Spleen (tissue), 11 donors: ENCODE results near the gene CRHR2. TPM values are rescaled to one million over a fixed set of nuclear protein-coding genes. Genes with fewer than 3 reads are reported as not detected.

Experiments
- DNase-seq: peaks from one replicate; pipeline ENCODE4 v3.0.0-alpha.2; 2020
- H3K27ac ChIP-seq, 8 donors: fragments of 200-600 bp; sonication (generic) in 7 of 8; 1 replicate in 4 of 8; 2 replicates in 4 of 8; pipeline versions ENCODE4 v1.5.0 to v1.8.0; 2016 to 2021; ENCODE audit warnings: inconsistent platforms in 4 of 8, mild to moderate bottlenecking in 4 of 8, moderate library complexity in 1 of 8
- H3K27me3 ChIP-seq, 7 donors: fragments of 200-600 bp; sonication (generic) in 6 of 7; replicated peaks in 1 of 7; 1 replicate in 4 of 7; 2 replicates in 3 of 7; pipeline versions ENCODE4 v1.5.0 to v1.8.0; 2016 to 2021; ENCODE audit warnings: inconsistent platforms in 3 of 7, mild to moderate bottlenecking in 1 of 7
- H3K36me3 ChIP-seq, 6 donors: fragments of 200-600 bp; sonication (generic) in 5 of 6; 1 replicate in 4 of 6; 2 replicates in 2 of 6; pipeline versions ENCODE4 v1.5.0 to v1.8.0; 2016 to 2021; ENCODE audit warnings: inconsistent platforms in 2 of 6
- H3K4me1 ChIP-seq, 6 donors: fragments of 200-600 bp; sonication (generic) in 5 of 6; 1 replicate in 3 of 6; 2 replicates in 3 of 6; pipeline versions ENCODE4 v1.5.0 to v1.8.0; 2016 to 2021; ENCODE audit warnings: inconsistent platforms in 3 of 6
- H3K4me3 ChIP-seq, 8 donors: fragments of 200-600 bp; sonication (generic) in 7 of 8; 1 replicate in 4 of 8; 2 replicates in 4 of 8; pipeline versions ENCODE4 v1.5.0 to v1.8.0; 2016 to 2021; ENCODE audit warnings: inconsistent platforms in 4 of 8, mild to moderate bottlenecking in 4 of 8, moderate library complexity in 2 of 8
- H3K9me3 ChIP-seq, 8 donors: fragments of 200-600 bp; sonication (generic) in 7 of 8; 1 replicate in 4 of 8; 2 replicates in 4 of 8; pipeline versions ENCODE4 v1.5.0 to v1.8.0; 2016 to 2021; ENCODE audit warnings: inconsistent platforms in 4 of 8
- CTCF ChIP-seq, 11 experiments: fragments of 200-600 bp in 7 of 11; fragments of 450-650 bp in 4 of 11; sonication (generic) in 4 of 11; IDR thresholded peaks in 8 of 11; conservative IDR thresholded peaks in 3 of 11; 1 replicate in 7 of 11; 2 replicates in 4 of 11; pipeline versions ENCODE4 v1.4.0 to v1.8.0; 2016 to 2021; ENCODE audit warnings: antibody characterized with exemption in 11 of 11, inconsistent platforms in 4 of 11, mild to moderate bottlenecking in 1 of 11
- POLR2A ChIP-seq, 3 donors: fragments of 450-650 bp; IDR thresholded peaks; one replicate each; pipeline ENCODE4 v1.5.1; 2017; ENCODE audit warnings: antibody characterized with exemption in 3 of 3, mild to moderate bottlenecking in 1 of 3
- POLR2AphosphoS5 ChIP-seq, 3 donors: sonication (generic); formaldehyde crosslinking; IDR thresholded peaks; one replicate each; pipeline ENCODE4 v1.5.1; 2017; ENCODE audit warnings: antibody characterized with exemption in 3 of 3
- WGBS, 5 donors: extraction: QIAGEN DNeasy Blood & Tissue Kit in 3 of 5; methylation state at CpG; one replicate each; pipeline versions ENCODE4 v1.1.5 to v1.1.7; 2013 to 2018; 5-methylcytosine and 5-hydroxymethylcytosine counted together
- intact Hi-C: fragments of 100-400 bp; cut with DNase I; formaldehyde crosslinking; loops from one replicate; pipeline ENCODE4 v1.15.0; 2023; ENCODE audit warnings: low total_unique reads
- polyA plus RNA-seq, 3 donors: library from polyadenylated mRNA; stranded (reverse); fragments of 200-250 nt; gene quantifications; one replicate each; pipeline ENCODE4 v1.2.1, GENCODE V29; 2013
- total RNA-seq, 7 donors: library from RNA; depleted of rRNA in 3 of 7; stranded (reverse); fragments of >200 nt in 3 of 7; fragmentation: NEBNext Ultra II Directional in 4 of 7; extraction: Animal tissue kit (Norgen Biotek cat#: 25700) in 4 of 7; gene quantifications; one replicate each; pipeline versions ENCODE4 v1.1.0 to v1.2.1, GENCODE V29; 2016 to 2021
- donor health status: healthy with polysubstance abuse.
- donor health status: DM: no; HTN: no; CAD: no; lungs with moderate emphysema.
- donor health status: DM: no; HTN: no; CAD: no.
- donor health status: Bipolar disorder and iron deficiency.
- donor health status: healthy.
- donor health status: DM: no; HTN: no; CAD: no.
- donor health status: DM: yes; HTN: yes; CAD: no.

The CRHR2 gene
- total and polyA plus RNA-seq, 10 donors: not detected

DNA sequence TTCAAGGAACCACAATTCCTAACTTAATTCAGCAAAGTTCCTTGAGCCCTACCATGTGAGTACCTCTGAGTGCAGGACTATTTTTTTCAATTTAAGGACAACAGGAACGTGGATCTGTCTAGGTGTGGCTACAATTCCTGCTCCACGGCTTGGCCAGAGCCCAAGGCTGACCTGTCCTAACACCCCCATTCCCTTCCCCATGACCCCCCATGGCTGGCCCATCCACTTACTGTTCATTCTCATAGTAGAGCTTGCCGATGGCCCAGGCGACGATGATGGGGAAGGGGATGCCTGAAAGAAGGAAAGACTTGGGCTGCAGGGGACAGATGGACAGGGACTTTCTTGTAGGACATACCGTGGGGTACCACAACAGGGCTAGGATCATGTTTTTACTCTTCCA, 20.3 kb downstream of the CRHR2 start:
- no peaks in the 10 kb centered on the region for H3K36me3 ChIP-seq
- WGBS, 5 donors: 79 to 91% (median 82%) methylated on average over 6 of the region's 6 CpGs
- H3K27me3 ChIP-seq: peaks cover 0 to 16% (median 0%) of the 10 kb centered on the region in 7 donors
- H3K9me3 ChIP-seq: no peaks in the 10 kb centered on the region
- TF ChIP-seq POLR2A (IDR thresholded peaks at IDR 0.05): no peak
- no peak for TF ChIP-seq POLR2AphosphoS5 (IDR thresholded peaks at IDR 0.05)
- no peak for TF ChIP-seq CTCF (IDR thresholded peaks at IDR 0.05 in 8 of 11, conservative IDR thresholded peaks at IDR 0.05 in 3 of 11)
- peak; percentile 53 for DNase-seq
- no peak overlapping the region for H3K4me3 ChIP-seq
- H3K27ac ChIP-seq: no peak overlapping the region
- no peaks in the 10 kb centered on the region for H3K4me1 ChIP-seq
- intact Hi-C loops: no loop called here

GRCh38 chr7:30660331-30661255, 21.7 kb downstream of the CRHR2 start:
- H3K27ac ChIP-seq: no peak overlapping the region
- 83 to 90% (median 83%) methylated on average over 15 to 16 of the region's 16 CpGs for WGBS, 5 donors
- H3K4me3 ChIP-seq: no peak overlapping the region
- peak; percentile 60 for DNase-seq
- peaks cover 0 to 16% (median 0%) of the 10 kb centered on the region in 7 donors for H3K27me3 ChIP-seq
- H3K4me1 ChIP-seq: no peaks in the 10 kb centered on the region
- H3K36me3 ChIP-seq: peaks cover 0 to under 1% (median 0%) of the 10 kb centered on the region in 6 donors
- TF ChIP-seq POLR2A (IDR thresholded peaks at IDR 0.05) (no peak), CTCF (IDR thresholded peaks at IDR 0.05 in 8 of 11, conservative IDR thresholded peaks at IDR 0.05 in 3 of 11) (no peak), POLR2AphosphoS5 (IDR thresholded peaks at IDR 0.05) (no peak)
- H3K9me3 ChIP-seq: no peaks in the 10 kb centered on the region
- intact Hi-C loops: no loop called here

DNA sequence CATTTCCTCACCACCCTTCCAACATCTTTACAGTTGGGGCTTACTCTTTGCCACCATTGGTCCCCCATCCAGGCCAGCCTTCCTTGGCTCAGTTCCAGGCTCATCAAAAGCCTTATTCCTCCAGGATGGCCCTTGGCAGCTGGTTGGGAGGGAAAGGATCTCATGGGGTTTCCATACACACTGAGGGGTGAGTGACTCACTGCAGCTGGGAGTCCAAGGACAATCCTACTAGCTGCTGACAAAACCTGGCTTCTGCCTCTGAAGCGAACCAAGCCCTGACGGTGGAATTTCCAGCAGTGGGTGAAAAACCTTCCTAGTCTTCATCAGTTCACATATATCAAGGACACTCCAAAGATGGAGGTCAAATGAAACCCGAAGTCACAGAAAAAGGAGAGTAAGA, 22.9 kb downstream of the CRHR2 start:
- intact Hi-C loops: no loop called here
- Histone ChIP-seq H3K36me3 (peaks cover 0 to 10% (median 0%) of the 10 kb centered on the region in 6 donors), H3K4me3 (no peak overlapping the region), H3K27me3 (peaks cover 0 to 8% (median 0%) of the 10 kb centered on the region in 7 donors), H3K4me1 (no peaks in the 10 kb centered on the region), H3K9me3 (no peaks in the 10 kb centered on the region), H3K27ac (no peak overlapping the region)
- no peak for DNase-seq
- TF ChIP-seq CTCF (IDR thresholded peaks at IDR 0.05 in 8 of 11, conservative IDR thresholded peaks at IDR 0.05 in 3 of 11): no peak
- no peak for TF ChIP-seq POLR2A (IDR thresholded peaks at IDR 0.05)
- TF ChIP-seq POLR2AphosphoS5 (IDR thresholded peaks at IDR 0.05): no peak
- WGBS, 5 donors: 80 to 95% (median 88%) methylated on average over 3 of the region's 3 CpGs

DNA sequence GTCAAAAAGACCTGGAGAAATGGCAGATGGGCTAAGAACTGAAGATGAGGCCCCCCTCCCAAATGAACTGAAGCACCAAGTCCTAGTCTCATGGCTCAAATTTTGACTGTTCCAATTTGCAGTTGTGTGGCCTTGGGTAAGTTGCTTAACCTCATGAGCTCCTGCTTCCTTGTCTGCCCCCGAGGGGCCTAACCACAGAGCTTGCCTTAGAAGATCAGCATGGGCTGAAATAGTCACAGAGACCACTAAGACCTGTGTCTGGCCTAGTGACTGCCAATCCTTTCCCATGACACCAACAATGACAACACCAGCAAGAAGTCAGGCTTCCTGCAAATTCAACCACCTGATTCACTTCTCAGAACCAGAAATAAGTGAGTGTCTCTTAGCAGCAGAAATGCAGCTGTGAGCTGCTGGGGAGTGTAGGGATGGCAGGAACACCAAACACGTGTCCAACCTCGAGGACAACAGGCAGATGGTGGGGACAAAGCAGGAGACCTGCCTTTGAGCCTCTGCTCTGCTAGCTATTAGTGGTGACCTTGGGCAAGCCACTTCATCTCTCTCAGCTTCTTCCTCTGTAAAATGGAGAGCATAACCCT, 23.7 kb downstream of the CRHR2 start:
- Histone ChIP-seq H3K27me3 (peaks cover 0 to 4% (median 0%) of the 10 kb centered on the region in 7 donors), H3K4me3 (no peak overlapping the region), H3K4me1 (no peaks in the 10 kb centered on the region), H3K36me3 (peaks cover 0 to 12% (median 0%) of the 10 kb centered on the region in 6 donors), H3K9me3 (no peaks in the 10 kb centered on the region), H3K27ac (no peak overlapping the region)
- DNase-seq: peak; percentile 31
- TF ChIP-seq POLR2A (IDR thresholded peaks at IDR 0.05): no peak
- no peak for TF ChIP-seq POLR2AphosphoS5 (IDR thresholded peaks at IDR 0.05)
- TF ChIP-seq CTCF (IDR thresholded peaks at IDR 0.05 in 8 of 11, conservative IDR thresholded peaks at IDR 0.05 in 3 of 11): no peak
- 18 to 40% (median 28%) methylated on average over 3 of the region's 3 CpGs for WGBS, 5 donors
- intact Hi-C loops: no loop called here
